HEK293 (cell line): ENCODE data around the gene TBK1.

Source experiments
- CTCF ChIA-PET: fragments of 350-600 bp; formaldehyde crosslinking; extraction: SDS; loops from one replicate; lab custom pipeline; 2021; ENCODE audit warnings: antibody characterized with exemption; lab: Yijun Ruan, JAX
- POLR2A ChIA-PET: fragments of 300-600 bp; formaldehyde crosslinking; extraction: SDS; loops from one replicate; lab custom pipeline; 2020; ENCODE audit warnings: antibody characterized with exemption, inconsistent platforms; lab: Yijun Ruan, JAX
- H3K27ac ChIP-seq: fragments of 200-500 bp; sonication (Bioruptor generic); 2 replicates; pipeline ENCODE4 v1.5.1; 2014; ENCODE audit warnings: low read depth, low read length, control low read depth, inconsistent platforms; ENCODE audit errors: extremely low read depth
- H3K36me3 ChIP-seq, 2 experiments: fragments of 200-500 bp in 1 of 2; sonication (Bioruptor generic) in 1 of 2; 1 replicate in 1 of 2; 2 replicates in 1 of 2; pipeline ENCODE4 v1.5.1; 2014 to 2017; ENCODE audit warnings: inconsistent platforms in 2 of 2, low read length in 2 of 2; ENCODE audit not compliant: control insufficient read depth in 2 of 2, insufficient read depth in 1 of 2
- H3K4me1 ChIP-seq: fragments of 200-500 bp; sonication (Bioruptor generic); 2 replicates; pipeline ENCODE4 v1.5.1; 2014; ENCODE audit warnings: mild to moderate bottlenecking, low read length, inconsistent platforms; ENCODE audit not compliant: control insufficient read depth, insufficient read depth
- H3K4me3 ChIP-seq: 2 replicates; pipeline ENCODE4 v1.5.1; 2011; ENCODE audit warnings: low read depth, mild to moderate bottlenecking, control low read depth, low read length, moderate library complexity
- H3K9me3 ChIP-seq: fragments of 200-500 bp; sonication (Bioruptor generic); 2 replicates; pipeline ENCODE4 v1.5.1; 2014; ENCODE audit warnings: low read depth, low read length, inconsistent platforms; ENCODE audit not compliant: control insufficient read depth, insufficient read depth
- ATF2 ChIP-seq: fragments of 450-650 bp; formaldehyde crosslinking; IDR thresholded peaks from 2 replicates; pipeline ENCODE4 v1.5.1; 2016; ENCODE audit warnings: missing biosample characterization, missing genetic modification characterization, low read depth
- IKZF3 ChIP-seq: fragments of 450-650 bp; IDR thresholded peaks from 2 replicates; pipeline ENCODE4 v1.5.0; 2018; ENCODE audit warnings: missing biosample characterization, mild to moderate bottlenecking, missing genetic modification characterization, moderate library complexity
- PRDM1 ChIP-seq: fragments of 450-650 bp; formaldehyde crosslinking; IDR thresholded peaks from 2 replicates; pipeline ENCODE4; 2016; ENCODE audit warnings: missing biosample characterization, missing genetic modification characterization
- SP2 ChIP-seq: fragments of 450-650 bp; formaldehyde crosslinking; IDR thresholded peaks from 2 replicates; pipeline ENCODE4 v1.5.1; 2016; ENCODE audit warnings: missing biosample characterization, missing genetic modification characterization
- TCF7L2 ChIP-seq: IDR thresholded peaks from 2 replicates; pipeline ENCODE4 v1.6.1; 2011; ENCODE audit warnings: low read depth, mild to moderate bottlenecking, inconsistent platforms, low read length, moderate library complexity, borderline replicate concordance
- ZBTB20 ChIP-seq: fragments of 450-650 bp; formaldehyde crosslinking; IDR thresholded peaks from 2 replicates; pipeline ENCODE4 v1.5.1; 2016; ENCODE audit warnings: missing biosample characterization, missing genetic modification characterization
- ZBTB44 ChIP-seq: fragments of 450-650 bp; IDR thresholded peaks from 2 replicates; pipeline ENCODE4 v1.5.1; 2018; ENCODE audit warnings: missing biosample characterization, mild to moderate bottlenecking, missing genetic modification characterization
- ZNF132 ChIP-seq: fragments of 450-650 bp; formaldehyde crosslinking; IDR thresholded peaks from 2 replicates; pipeline ENCODE4 v1.5.1; 2017; ENCODE audit warnings: missing biosample characterization, missing genetic modification characterization, borderline replicate concordance
- ZNF214 ChIP-seq: fragments of 450-650 bp; formaldehyde crosslinking; IDR thresholded peaks from 2 replicates; pipeline ENCODE4 v1.5.1; 2017; ENCODE audit warnings: missing biosample characterization, mild to moderate bottlenecking, missing genetic modification characterization, borderline replicate concordance
- ZNF23 ChIP-seq: fragments of 450-650 bp; formaldehyde crosslinking; IDR thresholded peaks from 2 replicates; pipeline ENCODE4 v1.5.1; 2016; ENCODE audit warnings: missing biosample characterization, missing genetic modification characterization, borderline replicate concordance
- ZNF423 ChIP-seq: fragments of 450-650 bp; formaldehyde crosslinking; IDR thresholded peaks from 2 replicates; pipeline ENCODE4 v1.5.1; 2016; ENCODE audit warnings: missing biosample characterization, missing genetic modification characterization
- ZNF433 ChIP-seq: fragments of 450-650 bp; formaldehyde crosslinking; IDR thresholded peaks from 2 replicates; pipeline ENCODE4 v1.5.1; 2016; ENCODE audit warnings: missing biosample characterization, missing genetic modification characterization, low read depth
- ZNF48 ChIP-seq: fragments of 450-650 bp; formaldehyde crosslinking; IDR thresholded peaks from 2 replicates; pipeline ENCODE4 v1.5.1; 2016; ENCODE audit warnings: missing biosample characterization, missing genetic modification characterization
- ZNF521 ChIP-seq: fragments of 450-650 bp; formaldehyde crosslinking; IDR thresholded peaks from 2 replicates; pipeline ENCODE4 v1.5.1; 2017; ENCODE audit warnings: missing biosample characterization, mild to moderate bottlenecking, missing genetic modification characterization
- ZNF544 ChIP-seq: fragments of 450-650 bp; formaldehyde crosslinking; IDR thresholded peaks from 2 replicates; pipeline ENCODE4 v1.5.0; 2017; ENCODE audit warnings: missing biosample characterization, missing genetic modification characterization
- TF ChIP-seq, protein P1 (sequence below): fragments of 450-650 bp; formaldehyde crosslinking; IDR thresholded peaks from 2 replicates; pipeline ENCODE4 v1.5.1; 2016; ENCODE audit warnings: missing biosample characterization, missing genetic modification characterization
- TF ChIP-seq, protein P2 (sequence below): fragments of 450-650 bp; formaldehyde crosslinking; IDR thresholded peaks from 2 replicates; pipeline ENCODE4 v1.5.1; 2016; ENCODE audit warnings: missing biosample characterization, missing genetic modification characterization
- TF ChIP-seq, protein P3 (sequence below): fragments of 450-650 bp; formaldehyde crosslinking; IDR thresholded peaks from 2 replicates; pipeline ENCODE4 v1.5.0; 2017; ENCODE audit warnings: missing biosample characterization, missing genetic modification characterization, borderline replicate concordance
- TF ChIP-seq, protein P4 (sequence below): fragments of 450-650 bp; formaldehyde crosslinking; IDR thresholded peaks from 2 replicates; pipeline ENCODE4 v1.5.1; 2016; ENCODE audit warnings: missing biosample characterization, missing genetic modification characterization

The TBK1 gene

GRCh38 chr12:64452559-64453329, 824 bp downstream of the TBK1 start (continued):
- TF ChIP-seq ZBTB20 (tag by site-specific recombination) (0 out of 2 replicates have a peak, but pooled peaks have one; percentile 20), TCF7L2 (no peak), IKZF3 (tag by site-specific recombination) (peak; percentile 47; the same call in 1 of the 2 replicates), ATF2 (no peak)
- TF ChIP-seq, protein P1, sequence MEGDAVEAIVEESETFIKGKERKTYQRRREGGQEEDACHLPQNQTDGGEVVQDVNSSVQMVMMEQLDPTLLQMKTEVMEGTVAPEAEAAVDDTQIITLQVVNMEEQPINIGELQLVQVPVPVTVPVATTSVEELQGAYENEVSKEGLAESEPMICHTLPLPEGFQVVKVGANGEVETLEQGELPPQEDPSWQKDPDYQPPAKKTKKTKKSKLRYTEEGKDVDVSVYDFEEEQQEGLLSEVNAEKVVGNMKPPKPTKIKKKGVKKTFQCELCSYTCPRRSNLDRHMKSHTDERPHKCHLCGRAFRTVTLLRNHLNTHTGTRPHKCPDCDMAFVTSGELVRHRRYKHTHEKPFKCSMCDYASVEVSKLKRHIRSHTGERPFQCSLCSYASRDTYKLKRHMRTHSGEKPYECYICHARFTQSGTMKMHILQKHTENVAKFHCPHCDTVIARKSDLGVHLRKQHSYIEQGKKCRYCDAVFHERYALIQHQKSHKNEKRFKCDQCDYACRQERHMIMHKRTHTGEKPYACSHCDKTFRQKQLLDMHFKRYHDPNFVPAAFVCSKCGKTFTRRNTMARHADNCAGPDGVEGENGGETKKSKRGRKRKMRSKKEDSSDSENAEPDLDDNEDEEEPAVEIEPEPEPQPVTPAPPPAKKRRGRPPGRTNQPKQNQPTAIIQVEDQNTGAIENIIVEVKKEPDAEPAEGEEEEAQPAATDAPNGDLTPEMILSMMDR: 0 out of 2 replicates have a peak, but pooled peaks have one; percentile 2

DNA sequence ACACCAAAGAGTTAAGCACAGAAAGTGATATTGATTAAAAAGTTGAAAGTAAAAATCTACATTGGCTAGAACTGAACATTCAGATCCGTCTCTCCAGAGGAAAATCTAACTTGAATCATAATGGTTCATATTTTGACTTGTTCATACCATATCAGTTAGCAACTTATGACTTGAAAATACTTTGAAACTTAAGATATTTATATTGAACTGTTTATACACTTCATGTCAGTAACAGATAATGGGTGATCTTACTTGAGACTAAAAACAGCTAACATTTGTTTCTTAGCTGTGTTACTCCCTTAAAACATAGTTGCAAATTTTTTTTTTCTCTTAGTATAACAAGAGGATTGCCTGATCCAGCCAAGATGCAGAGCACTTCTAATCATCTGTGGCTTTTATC, 3.6 kb downstream of the TBK1 start:
- Histone ChIP-seq H3K27ac (no peak overlapping the region), H3K4me3 (no peak overlapping the region), H3K36me3 (peaks cover 10 to 31% of the 10 kb centered on the region in 2 experiments), H3K4me1 (peaks cover 3% of the 10 kb centered on the region), H3K9me3 (no peaks in the 10 kb centered on the region)
- ChIA-PET CTCF (no interaction called here), POLR2A (no interaction called here)
- no peak for TF ChIP-seq ZNF23 (tag by site-specific recombination)
- TF ChIP-seq ZNF48 (tag by site-specific recombination): no peak
- TF ChIP-seq, protein P2, sequence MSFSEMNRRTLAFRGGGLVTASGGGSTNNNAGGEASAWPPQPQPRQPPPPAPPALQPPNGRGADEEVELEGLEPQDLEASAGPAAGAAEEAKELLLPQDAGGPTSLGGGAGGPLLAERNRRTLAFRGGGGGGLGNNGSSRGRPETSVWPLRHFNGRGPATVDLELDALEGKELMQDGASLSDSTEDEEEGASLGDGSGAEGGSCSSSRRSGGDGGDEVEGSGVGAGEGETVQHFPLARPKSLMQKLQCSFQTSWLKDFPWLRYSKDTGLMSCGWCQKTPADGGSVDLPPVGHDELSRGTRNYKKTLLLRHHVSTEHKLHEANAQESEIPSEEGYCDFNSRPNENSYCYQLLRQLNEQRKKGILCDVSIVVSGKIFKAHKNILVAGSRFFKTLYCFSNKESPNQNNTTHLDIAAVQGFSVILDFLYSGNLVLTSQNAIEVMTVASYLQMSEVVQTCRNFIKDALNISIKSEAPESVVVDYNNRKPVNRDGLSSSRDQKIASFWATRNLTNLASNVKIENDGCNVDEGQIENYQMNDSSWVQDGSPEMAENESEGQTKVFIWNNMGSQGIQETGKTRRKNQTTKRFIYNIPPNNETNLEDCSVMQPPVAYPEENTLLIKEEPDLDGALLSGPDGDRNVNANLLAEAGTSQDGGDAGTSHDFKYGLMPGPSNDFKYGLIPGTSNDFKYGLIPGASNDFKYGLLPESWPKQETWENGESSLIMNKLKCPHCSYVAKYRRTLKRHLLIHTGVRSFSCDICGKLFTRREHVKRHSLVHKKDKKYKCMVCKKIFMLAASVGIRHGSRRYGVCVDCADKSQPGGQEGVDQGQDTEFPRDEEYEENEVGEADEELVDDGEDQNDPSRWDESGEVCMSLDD (tag by site-specific recombination): no peak
- TF ChIP-seq SP2 (tag by site-specific recombination): no peak
- TF ChIP-seq, protein P3, sequence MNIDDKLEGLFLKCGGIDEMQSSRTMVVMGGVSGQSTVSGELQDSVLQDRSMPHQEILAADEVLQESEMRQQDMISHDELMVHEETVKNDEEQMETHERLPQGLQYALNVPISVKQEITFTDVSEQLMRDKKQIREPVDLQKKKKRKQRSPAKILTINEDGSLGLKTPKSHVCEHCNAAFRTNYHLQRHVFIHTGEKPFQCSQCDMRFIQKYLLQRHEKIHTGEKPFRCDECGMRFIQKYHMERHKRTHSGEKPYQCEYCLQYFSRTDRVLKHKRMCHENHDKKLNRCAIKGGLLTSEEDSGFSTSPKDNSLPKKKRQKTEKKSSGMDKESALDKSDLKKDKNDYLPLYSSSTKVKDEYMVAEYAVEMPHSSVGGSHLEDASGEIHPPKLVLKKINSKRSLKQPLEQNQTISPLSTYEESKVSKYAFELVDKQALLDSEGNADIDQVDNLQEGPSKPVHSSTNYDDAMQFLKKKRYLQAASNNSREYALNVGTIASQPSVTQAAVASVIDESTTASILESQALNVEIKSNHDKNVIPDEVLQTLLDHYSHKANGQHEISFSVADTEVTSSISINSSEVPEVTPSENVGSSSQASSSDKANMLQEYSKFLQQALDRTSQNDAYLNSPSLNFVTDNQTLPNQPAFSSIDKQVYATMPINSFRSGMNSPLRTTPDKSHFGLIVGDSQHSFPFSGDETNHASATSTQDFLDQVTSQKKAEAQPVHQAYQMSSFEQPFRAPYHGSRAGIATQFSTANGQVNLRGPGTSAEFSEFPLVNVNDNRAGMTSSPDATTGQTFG: no peak
- TF ChIP-seq ZNF132 (tag by site-specific recombination): no peak
- TF ChIP-seq ZBTB44 (tag by site-specific recombination): no peak
- TF ChIP-seq PRDM1 (tag by site-specific recombination): no peak
- no peak for TF ChIP-seq ZNF423 (tag by site-specific recombination)
- TF ChIP-seq ZNF521: no peak
- no peak for TF ChIP-seq ZNF214 (tag by site-specific recombination)
- no peak for TF ChIP-seq ZNF544
- TF ChIP-seq ZNF433: no peak
- TF ChIP-seq, protein P4, sequence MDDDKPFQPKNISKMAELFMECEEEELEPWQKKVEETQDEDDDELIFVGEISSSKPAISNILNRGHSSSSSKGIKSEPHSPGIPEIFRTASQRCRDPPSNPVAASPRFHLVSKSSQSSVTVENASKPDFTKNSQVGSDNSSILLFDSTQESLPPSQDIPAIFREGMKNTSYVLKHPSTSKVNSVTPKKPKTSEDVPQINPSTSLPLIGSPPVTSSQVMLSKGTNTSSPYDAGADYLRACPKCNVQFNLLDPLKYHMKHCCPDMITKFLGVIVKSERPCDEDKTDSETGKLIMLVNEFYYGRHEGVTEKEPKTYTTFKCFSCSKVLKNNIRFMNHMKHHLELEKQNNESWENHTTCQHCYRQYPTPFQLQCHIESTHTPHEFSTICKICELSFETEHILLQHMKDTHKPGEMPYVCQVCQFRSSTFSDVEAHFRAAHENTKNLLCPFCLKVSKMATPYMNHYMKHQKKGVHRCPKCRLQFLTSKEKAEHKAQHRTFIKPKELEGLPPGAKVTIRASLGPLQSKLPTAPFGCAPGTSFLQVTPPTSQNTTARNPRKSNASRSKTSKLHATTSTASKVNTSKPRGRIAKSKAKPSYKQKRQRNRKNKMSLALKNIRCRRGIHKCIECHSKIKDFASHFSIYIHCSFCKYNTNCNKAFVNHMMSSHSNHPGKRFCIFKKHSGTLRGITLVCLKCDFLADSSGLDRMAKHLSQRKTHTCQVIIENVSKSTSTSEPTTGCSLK (tag by site-specific recombination): no peak
